Measurements from ENCODE around the gene ATP9B.

The ATP9B gene

DNA sequence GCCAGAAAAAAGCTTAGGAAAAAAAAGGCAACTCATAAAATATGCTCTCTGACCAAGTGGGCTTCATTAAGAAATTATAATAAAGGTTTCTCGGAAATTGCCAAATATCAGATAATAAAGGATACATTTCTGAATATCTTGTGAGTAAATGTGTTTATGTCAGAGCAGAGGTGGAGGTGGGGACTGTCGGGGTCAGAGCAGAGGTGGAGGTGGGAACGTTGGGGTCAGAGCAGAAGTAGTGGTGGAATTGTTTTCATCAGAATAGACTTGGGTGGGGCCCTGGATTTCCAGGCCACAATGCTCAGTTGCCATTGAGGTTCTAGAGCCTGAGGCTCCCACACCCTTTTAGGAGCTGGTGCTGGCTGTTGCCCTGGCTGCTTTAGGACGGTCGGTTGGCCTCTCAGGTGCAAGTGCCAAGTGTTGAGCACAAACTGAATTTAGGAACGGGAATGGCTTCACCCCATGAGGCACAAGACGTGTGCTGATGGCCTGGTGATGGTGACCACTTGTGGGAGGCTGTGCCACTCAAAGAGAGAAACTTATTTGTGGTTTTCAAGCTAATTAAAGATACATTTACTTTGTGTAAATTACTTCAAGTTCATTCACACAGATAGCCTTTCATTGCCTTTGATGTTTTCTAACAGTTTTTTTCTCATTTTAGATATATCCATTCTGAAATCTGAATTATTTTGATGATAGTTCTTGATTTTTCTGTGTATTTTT, 131.5 kb downstream of the ATP9B start:
- peak; percentile 78 for DNase-seq

DNA sequence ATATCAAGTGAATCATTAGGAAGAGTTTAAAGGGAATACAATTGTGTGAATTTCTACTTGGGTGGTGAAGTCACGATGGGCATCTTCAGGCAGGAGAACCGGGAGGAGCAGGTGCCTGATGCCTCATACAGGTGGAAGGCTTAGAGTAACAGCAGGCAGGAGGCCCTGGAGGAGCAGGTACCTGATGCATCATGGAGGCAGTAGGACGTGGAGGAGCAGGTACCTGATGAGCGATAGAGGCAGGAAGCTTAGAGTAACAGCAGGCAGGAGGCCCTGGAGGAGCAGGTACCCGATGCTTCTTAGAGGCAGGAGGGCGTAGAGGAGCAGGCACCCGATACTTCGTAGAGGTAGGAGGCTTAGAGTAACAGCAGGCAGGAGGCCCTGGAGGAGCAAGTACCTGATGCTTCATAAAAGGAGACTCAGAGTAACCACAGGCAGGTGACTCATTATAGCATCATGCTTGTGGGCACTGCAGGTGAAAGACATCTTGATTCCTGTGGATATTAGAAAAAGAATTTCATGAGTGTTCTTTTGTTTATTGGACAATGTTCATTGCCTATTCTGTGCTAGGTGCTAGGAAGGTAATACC, 133.9 kb downstream of the ATP9B start:
- no peak for DNase-seq

GRCh38 chr18:79204889-79205807, 136.0 kb downstream of the ATP9B start:
- no peak for DNase-seq

- no peak for DNase-seq
Observed at GRCh38 chr18:79206444-79206843, 137.2 kb downstream of the ATP9B start.

DNA sequence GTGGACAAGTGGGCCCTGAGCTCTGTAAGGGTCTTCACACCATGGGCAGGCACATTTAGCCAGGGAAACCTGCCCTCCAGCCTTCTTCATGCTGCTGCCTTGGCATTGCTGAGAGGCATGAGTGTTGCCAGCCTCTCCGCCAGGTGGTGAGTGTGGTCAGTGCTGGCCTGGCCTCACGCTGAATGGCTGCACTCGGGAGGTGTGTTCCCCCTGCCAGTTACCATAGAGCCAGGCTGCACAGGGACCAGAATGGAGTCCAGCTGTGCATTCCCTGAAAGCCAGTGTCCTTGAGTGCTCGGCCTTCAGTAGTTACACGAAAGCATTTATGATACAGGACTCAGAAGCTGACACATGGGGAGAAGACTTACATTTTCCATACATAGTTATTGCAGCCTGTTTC, 139.7 kb downstream of the ATP9B start:
- DNase-seq, result no peak

DNA sequence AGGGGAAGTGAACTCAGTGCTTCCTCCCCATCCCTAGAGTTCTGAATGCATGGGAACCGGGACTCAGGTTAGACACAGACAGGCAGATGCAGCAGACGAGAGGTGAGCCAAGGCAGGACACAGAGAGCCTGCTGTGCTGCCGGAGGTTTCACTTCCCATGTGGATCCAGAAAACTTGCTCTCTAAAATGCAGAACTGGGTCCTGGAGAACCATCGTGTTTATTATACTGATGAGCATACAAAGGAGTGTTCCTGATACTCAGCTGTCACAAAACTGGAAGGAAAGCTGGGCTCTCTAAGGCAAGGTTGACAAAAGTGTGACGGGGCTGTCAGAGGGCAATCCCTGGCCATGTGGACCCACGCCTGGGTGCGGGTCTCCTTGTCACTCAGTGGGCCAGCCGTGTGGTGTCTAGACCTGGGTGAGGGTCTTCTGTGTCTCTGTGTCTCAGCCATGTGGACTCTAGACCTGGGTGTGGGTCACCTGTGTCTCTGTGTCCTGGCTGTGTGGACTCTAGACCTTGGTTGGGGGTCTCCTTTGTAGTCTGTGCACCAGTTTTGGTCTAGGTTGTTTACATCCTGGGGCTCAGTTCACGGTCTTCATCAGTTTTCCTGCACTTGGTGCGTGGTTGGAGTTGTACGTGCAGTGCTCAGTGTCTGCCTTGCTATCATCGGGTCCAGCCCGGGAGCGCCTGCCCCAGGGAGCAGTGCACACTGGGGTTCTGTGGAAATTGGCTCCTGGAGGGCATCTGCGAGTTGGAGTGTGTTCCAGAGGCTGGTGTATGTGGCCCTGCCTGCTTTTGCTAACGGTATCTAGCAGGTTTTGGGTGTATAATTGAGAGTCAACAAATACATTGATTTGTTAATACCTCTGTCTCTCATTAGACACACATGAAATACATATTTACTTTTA, 141.1 kb downstream of the ATP9B start:
- no peak for DNase-seq

GRCh38 chr18:79211844-79212243, 142.7 kb downstream of the ATP9B start:
- peak; percentile 38 for DNase-seq

GRCh38 chr18:79214056-79214455, 144.9 kb downstream of the ATP9B start:
- DNase-seq, result no peak

DNA sequence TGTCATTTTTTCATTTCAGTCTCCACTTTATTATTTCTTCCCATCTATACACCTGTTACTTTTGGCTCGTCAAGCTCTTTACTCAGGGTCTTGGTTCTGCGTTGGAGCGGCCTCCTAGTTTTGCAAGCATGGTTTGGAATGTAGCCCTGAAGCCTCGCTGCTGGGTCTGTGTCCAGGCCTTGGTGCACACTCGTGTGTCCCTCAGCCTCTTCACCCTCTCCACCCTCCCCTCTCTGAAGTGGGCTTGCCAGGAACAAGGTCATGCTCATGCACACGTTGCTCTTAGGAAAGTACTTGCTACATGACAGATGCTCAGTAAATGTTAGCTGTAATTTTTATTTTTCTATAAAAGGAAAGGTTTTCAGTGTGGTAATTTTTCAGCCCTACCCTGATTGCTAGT, 147.0 kb downstream of the ATP9B start:
- DNase-seq, result no peak

GRCh38 chr18:79217979-79218604, 148.9 kb downstream of the ATP9B start:
- no peak for DNase-seq

DNA sequence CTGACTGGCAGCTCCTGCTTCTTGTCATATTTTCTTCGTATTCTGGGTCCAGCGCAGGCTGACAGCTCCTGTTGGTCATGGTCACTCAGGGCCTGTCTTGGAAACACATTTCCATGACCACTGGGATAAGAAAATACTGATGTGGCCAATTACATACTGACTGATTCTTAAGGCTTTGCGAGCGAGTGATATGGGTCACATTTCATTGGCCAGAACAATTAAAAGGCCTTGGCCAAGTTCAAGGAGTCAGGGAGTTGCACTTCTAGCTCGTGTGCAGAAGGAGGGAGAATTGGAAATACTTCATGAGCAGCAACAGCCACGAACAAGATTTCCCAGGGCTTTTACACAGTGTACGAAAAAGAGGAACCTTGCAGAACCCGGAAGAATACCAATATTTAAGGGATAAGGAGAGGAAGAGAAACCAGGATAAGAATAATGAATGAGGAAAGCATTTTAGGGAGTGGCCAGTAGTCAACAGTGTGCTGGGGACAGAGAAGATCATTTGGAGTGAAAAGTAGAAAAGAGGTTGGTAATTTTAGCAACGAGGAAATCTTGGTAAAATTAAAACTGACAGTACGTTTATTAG, 149.5 kb downstream of the ATP9B start:
- no peak for DNase-seq

GRCh38 chr18:79221136-79221535, 151.9 kb downstream of the ATP9B start:
- DNase-seq, result peak; percentile 17

DNA sequence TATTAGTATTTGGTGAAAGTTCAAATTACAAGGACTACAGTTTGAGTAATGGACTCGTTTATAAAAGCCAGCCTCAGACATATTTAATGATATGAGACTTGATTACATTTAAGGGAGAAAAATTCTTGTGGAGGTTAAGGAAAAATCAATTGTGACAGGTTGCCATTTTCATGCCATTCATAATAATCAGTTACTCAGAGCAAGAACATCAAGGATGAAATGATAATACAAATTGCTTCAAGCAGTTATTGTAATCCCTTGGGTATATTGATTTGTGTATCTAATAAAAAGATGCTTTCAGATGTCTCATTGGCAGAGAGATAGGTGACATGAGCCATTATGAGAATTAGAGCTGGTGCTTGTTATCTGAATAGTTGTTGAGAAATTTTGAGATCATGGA, 153.6 kb downstream of the ATP9B start:
- DNase-seq, result no peak

DNA sequence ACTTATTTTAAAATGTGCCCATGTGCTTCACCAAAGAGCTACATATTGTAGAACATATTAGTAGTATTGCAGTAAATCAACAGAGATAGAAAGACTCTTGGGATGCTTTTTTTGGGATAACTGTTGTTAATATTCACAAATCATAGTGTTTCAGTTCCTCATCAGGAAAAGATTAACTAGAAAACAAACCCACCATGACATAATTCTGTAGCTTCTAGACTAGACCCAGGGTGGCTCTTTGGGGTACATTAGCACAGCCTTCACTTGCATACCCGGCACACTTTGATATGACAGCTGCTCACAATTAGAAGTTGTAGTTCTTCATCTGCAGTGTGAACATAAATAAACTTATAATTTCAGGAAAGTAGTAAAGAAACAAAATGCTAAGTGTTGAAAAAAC, 154.2 kb downstream of the ATP9B start:
- no peak for DNase-seq

- no peak for DNase-seq
Observed at GRCh38 chr18:79224381-79224780, 155.2 kb downstream of the ATP9B start.

GRCh38 chr18:79227621-79228020, 158.4 kb downstream of the ATP9B start:
- peak; percentile 76 for DNase-seq

- no peak for DNase-seq
Observed at GRCh38 chr18:79229431-79229830, 160.2 kb downstream of the ATP9B start.

DNA sequence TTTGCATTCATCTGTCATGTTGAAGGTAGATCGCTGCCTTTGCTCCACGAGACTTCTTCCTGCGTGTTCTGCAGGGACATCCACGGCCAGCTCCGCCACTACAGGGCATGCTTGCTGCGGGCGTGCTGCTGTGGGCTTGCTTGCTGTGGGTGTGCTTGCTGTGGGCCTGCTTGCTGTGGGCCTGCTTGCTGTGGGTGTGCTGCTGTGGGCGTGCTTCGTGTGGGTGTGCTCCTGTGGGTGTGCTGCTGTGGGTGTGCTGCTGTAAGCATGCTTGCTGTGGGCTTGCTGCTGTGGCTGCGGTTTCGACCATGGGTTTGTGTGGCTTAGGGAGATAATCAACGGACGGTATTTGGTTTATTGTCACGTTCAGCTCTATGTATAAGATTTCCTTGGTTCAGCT, 165.2 kb downstream of the ATP9B start:
- DNase-seq, result peak; percentile 25

GRCh38 chr18:79239631-79240030, 170.4 kb downstream of the ATP9B start:
- DNase-seq, result no peak

GRCh38 chr18:79241755-79242154, 172.6 kb downstream of the ATP9B start:
- DNase-seq, result no peak

DNA sequence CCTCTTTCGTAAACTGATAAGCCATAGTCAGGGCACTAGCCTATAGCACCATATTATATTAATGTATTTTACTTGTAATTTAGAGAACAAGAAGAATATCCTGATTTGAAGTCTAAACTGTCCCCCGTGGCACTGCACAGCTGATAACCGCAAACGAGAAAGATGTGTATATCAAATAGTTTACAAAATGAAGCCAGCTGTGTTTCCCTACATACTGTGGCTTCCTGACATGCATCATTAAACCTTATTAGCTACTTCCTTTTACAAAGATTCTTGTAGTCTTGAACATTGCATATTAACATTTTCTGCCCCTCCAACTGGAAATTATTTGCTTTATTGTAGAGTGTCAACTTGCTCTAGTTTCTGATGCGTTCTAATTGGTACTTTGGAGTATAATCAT, 173.1 kb downstream of the ATP9B start:
- no peak for DNase-seq

GRCh38 chr18:79245517-79246001, 176.4 kb downstream of the ATP9B start:
- DNase-seq, result peak; percentile 83
